NCI-H146 treated with DMSO at 0.1 percent for 48 hours (cell line): ENCODE data around the gene RNF4.
"Not testable (repeated sequence)": the region's sequence is repeated elsewhere in the genome, so short reads cannot be mapped to it uniquely, and the experiment has no call there.

Experiments
- DNase-seq: peaks from one replicate; lab custom pipeline; 2025; ENCODE audit not compliant: unreplicated experiment; lab: John Stamatoyannopoulos, UW

RNF4 gene

DNA sequence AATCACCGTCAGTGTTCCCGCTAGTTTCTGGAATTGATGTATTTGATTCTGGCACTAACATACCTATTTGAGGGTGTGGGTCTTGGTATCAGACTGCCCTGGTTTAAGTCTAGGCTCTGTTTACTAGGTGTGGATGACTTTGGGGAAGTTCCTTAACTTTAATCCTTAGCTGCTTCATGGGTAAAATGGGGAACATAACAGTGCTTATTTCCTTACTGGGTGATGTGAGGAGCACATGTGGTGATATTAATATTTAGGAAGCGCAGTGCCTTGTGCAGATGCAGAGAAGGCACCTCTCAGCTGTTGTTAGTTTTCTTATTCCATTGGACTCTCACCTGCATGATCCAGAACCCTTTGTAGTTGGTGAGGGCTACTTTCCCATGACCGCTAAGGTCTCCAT lies 17.1 kb downstream of the RNF4 start:
- no peak for DNase-seq

DNA sequence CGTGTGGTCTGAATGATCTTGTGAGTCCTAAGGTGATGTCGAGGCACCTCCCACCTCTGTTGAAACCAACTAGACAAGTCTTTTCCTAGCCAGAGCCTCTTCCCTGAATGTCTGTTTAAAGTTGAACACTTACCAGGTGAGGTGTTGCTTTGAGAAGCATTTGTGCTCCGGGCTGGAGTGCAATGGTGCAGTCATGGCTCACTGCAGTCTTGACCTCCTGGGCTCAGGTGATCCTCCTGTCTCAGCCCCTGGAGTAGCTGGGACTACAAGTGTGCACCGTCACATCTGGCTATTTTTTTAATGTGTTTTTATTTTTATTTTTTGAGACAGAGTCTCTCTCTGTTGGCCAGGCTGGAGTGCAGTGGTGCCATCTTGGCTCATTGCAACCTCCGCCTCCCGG lies 18.1 kb downstream of the RNF4 start:
- no peak for DNase-seq

DNA sequence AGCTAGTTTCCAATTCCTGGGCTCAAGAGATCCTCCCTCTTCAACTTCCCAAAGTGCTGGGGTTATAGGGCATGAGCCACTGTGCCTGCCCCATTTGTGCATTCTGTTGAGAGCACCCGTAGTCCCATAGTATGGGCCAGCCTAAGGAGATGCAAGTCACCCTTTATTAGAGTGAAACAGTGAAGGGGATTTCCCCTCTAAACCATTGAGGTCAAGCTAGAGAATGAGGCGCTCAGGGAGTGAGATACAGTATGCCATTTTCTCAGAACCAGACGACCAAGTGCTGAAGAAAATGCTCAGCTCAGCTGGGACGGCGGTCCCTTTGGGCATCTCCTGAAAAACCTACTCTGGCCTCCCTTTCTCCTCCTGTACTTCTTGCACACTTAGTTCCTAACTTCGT lies 18.7 kb downstream of the RNF4 start:
- DNase-seq, result no peak

- DNase-seq, result no peak
Observed at GRCh38 chr4:2489081-2489805, 20.3 kb downstream of the RNF4 start.

DNA sequence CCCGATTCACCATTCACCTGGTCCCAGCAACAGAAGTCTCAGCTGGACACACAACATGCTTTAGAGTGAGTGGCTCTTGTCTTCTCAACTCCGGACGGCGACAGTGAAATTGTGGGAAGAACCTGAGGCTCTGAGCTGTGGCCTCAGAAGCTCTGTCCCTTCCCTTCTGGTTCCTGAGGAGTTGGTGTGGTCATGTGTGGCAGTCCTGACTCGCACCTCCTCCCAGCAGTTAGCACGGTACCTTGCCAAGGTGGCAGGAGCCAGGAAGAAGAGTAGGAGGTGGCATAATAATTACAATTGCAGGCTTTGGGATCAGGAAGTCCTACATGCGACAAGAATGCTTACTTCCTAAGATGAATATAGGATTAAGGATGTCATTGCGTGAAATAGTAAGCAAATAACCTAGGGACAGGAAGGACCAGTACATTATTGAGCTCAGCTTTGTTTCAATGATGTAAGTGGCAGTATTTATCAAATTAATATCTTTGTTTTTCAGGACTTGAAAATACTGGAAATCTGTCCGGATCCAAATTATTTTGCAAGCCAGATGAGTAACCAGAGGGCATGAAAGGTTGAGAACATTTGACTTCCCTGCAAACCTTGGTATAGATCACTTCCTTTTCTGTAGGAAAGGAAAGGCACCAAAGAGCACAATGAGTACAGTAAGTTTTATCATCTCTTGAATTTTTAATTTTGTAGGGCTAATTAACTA lies 21.1 kb downstream of the RNF4 start:
- DNase-seq, result no peak

DNA sequence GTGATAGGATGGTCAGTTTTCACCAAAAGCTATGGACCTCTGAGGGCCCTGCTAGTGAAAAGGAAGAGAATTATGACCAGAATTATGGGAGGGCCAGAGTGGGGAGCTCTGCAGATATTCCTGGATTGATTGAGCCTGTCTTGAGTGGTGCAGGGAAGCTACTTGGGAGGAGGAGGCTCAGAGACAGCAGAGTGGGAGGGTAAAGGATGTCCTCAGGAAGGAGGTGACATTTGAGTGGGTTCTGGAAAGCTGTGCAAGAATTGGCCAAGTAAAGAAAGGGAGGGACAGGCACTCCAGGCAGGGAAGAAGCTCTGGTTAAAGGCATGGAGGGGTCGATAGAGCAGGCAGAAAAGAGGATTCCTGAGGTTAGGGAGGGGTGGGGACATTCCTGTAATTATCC lies 24.1 kb downstream of the RNF4 start:
- DNase-seq, result no peak

DNA sequence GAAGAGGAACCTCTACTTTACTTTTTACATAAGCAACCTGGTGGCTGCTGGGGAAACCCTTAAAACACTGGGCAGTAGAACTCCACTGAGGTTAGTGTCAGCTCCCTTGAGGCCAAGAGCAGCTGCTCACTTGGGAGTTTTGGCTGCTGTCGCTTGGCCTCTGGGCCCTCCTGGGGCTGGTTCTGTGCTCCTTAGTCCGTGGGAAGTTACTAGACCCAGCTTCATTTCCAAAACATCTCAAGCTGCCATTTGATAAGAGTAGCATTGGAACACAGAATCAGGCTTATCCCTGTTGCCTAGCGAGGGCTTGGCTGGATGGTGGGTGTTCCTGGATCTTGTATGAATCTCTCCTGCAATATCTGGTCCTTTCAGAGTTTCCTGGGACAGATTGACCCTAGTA lies 26.1 kb downstream of the RNF4 start:
- no peak for DNase-seq

DNA sequence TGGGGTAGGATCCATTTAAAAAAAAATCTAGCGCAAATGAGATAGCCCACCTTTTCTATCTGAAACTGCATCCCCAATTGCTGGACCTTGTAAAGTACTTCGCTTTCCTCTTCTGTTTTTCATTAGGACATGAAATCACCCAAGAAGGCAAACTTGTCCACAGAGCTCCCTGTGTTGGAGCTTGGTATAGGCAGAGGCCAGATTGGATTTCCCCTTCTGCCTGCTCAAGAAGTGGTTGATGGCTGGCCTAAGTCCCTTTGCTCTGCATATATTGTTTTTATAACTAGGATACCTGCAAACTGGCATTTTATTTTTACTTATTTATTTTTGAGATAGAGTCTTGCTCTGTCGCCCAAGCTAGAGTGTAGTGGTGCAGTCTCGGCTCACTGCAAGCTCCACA lies 28.4 kb downstream of the RNF4 start:
- DNase-seq, result no peak

- DNase-seq, result no peak
Observed at GRCh38 chr4:2497931-2498330, 29.0 kb downstream of the RNF4 start.

GRCh38 chr4:2500547-2500946 lies 31.6 kb downstream of the RNF4 start:
- DNase-seq, result no peak

GRCh38 chr4:2501034-2501594 lies 32.2 kb downstream of the RNF4 start:
- DNase-seq, result no peak

DNA sequence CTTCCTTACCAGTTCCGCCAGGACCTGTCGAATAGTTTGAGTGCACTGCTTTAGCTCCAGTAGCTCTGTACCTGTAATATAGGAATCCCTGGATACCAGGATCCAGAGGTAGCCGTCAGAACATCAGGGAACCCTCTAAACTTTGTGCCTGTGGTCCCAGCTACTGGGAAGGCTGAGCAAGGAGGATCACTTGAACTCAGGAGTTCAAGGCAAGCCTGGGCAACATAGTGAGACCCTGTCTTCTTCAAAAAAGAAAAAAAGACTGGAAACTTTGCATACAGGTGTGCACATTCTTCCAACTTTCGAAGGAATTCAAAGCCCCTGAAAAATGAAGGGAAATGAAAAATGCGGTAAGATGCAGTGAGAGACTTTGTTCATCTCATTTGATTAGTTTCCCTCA lies 34.9 kb downstream of the RNF4 start:
- no peak for DNase-seq

GRCh38 chr4:2507259-2507658 lies 38.4 kb downstream of the RNF4 start:
- no peak for DNase-seq

DNA sequence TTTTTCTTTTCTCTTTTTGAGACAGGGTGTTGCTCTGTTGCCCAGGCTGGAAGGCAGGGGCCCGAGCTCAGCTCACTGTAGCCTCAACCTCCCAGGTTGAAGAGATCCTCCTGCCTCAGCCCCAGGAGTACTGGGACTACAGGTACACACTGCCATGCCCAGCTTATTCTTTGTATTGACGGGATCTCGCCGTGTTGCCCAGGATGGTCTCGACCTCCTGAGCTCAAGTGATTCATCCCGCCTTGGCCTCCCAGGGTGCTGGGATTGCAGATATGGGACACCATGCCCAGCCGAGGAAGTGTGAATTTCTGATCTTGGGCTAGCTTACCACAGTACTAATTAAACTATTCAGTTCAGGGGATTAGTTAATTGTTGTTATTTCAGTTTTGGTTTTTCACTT lies 38.9 kb downstream of the RNF4 start:
- no peak for DNase-seq

- DNase-seq, result no peak
Observed at GRCh38 chr4:2510351-2511259, 41.7 kb downstream of the RNF4 start.

- DNase-seq, result no peak
Observed at GRCh38 chr4:2511645-2512131, 42.8 kb downstream of the RNF4 start.

- no peak for DNase-seq
Observed at GRCh38 chr4:2512396-2513135, 43.7 kb downstream of the RNF4 start.

GRCh38 chr4:2514193-2514592 lies 45.3 kb downstream of the RNF4 start:
- not testable (repeated sequence) for DNase-seq

GRCh38 chr4:2514944-2515343 lies 46.0 kb downstream of the RNF4 start:
- not testable (repeated sequence) for DNase-seq

DNA sequence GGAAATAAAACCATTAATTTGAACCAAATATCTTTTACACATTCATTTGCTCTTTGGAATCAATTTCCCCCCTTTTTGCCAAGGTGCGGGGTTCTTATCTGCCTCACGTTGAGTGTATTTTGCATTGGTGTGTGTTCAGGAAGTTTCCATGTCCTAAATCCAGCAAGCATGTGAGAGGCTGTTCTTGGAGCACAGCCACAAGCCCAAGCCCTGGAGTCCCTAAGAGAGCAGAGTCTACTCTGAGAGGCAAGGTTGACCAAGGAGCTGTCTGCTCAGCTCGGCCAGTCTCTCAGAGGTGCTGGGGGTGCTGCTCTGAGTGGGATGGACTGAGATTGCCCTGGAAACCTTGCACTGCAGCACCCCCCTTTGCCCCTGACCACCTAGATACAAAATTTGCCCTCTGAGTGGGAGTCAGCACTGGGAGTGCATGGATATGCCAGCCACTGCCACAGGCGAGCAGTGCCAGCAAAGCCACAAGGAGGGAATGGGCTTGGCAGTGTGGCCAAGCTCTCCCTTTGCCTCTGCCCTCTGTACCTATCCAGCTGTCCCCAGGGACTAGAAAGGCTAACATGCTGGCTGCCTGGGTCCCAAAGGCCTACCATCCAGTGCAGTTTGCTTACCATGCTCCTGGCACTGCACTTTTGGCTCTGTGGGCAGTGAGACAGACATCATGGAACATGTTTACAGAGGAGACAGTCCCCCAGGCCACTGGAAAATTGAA lies 47.1 kb downstream of the RNF4 start:
- DNase-seq, result no peak
